ENCODE results near the gene PRICKLE2. TPM values are rescaled to one million over a fixed set of nuclear protein-coding genes. Genes with fewer than 3 reads are reported as not detected.

Gene PRICKLE2
- total RNA-seq, 4 donors from 2014 or later: 71.8 to 99.9 (median 84.4) TPM

DNA sequence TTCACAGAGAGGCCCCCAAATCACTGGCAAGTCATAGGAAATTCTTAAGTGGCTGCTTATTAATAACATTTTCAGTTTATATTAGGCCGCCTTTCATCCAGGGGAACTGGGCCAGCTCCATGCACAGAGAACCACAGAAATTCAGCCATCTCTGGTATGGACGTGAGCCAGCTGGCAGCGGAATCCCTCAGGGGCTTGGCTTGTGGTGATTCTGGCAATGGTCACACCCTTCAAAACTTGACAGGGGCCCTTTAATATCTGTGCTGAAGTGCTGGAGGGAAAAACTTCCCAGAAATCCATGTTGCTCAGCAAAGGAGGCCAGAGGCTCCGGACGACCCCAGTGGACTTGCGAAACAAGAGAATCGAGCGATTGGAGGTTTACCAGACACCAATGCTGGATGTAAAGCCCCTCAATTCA, 11.3 kb downstream of the PRICKLE2 start:
- DNase-seq (ENCODE audit: extremely low spot score): peak; percentile 93
- Histone ChIP-seq H3K27me3 (peaks cover 0 to 3% (median 0%) of the 10 kb centered on the region in 4 donors), H3K27ac (replicated peaks in 1 of 4) (peak overlapping the region; percentile 81 to 90 (median 84)), H3K4me1 (peaks cover 65 to 100% (median 98%) of the 10 kb centered on the region in 4 donors), H3K36me3 (no peaks in the 10 kb centered on the region), H3K4me3 (peak overlapping the region; percentile 33 to 52 (median 44)), H3K9me3 (no peaks in the 10 kb centered on the region)
- 12% methylated on average over 8 of the region's 8 CpGs for WGBS
- TF ChIP-seq POLR2AphosphoS5 (IDR thresholded peaks at IDR 0.05) (peak; percentile 17 to 38), POLR2A (IDR thresholded peaks at IDR 0.05; ENCODE audit: low read depth) (no peak), EP300 (IDR thresholded peaks at IDR 0.05) (no peak)
- TF ChIP-seq, protein P1, sequence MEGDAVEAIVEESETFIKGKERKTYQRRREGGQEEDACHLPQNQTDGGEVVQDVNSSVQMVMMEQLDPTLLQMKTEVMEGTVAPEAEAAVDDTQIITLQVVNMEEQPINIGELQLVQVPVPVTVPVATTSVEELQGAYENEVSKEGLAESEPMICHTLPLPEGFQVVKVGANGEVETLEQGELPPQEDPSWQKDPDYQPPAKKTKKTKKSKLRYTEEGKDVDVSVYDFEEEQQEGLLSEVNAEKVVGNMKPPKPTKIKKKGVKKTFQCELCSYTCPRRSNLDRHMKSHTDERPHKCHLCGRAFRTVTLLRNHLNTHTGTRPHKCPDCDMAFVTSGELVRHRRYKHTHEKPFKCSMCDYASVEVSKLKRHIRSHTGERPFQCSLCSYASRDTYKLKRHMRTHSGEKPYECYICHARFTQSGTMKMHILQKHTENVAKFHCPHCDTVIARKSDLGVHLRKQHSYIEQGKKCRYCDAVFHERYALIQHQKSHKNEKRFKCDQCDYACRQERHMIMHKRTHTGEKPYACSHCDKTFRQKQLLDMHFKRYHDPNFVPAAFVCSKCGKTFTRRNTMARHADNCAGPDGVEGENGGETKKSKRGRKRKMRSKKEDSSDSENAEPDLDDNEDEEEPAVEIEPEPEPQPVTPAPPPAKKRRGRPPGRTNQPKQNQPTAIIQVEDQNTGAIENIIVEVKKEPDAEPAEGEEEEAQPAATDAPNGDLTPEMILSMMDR (IDR thresholded peaks at IDR 0.05): no peak
- intact Hi-C loops (cut with DNase I): loop anchor here (5.0 kb wide), 1 partner anchor 53 kb away; no protein-coding TSS in a partner anchor

DNA sequence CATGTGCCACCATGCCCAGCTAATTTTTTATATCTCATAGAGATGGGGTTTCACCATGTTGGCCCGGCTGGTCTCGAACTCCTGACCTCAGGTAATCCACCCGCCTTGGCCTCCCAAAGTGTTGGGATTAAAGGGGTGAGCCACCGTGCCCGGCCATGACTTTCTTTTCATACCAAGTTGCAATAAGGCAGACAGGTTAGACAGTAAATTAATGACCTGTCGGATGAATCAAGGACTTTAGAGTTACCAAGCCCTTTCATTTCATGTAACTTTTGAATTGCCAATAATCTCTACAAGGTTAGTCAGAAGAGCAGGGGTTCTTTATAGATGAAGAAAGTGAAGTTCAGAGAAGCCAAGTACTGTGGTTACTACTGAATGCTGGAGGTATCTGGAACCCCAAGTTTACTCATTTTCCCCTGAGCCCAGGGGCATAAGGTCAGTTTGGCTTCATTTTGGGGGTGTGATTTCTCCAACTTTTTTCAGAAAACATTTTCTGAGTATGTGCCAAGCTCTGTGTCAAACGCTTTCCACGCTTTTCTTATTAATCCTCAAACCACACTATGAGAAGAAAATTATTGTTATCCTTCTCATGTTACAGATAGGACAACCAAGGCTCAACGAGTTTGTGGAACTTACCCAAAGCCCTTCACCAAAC, 11.9 kb downstream of the PRICKLE2 start:
- H3K36me3 ChIP-seq: no peaks in the 10 kb centered on the region
- peak overlapping the region; percentile 81 to 90 (median 84) for H3K27ac ChIP-seq (replicated peaks in 1 of 4)
- intact Hi-C loops (cut with DNase I): loop anchor here (5.0 kb wide), 1 partner anchor 54 kb away; no protein-coding TSS in a partner anchor
- WGBS: 64% methylated on average over 9 of the region's 9 CpGs
- no peaks in the 10 kb centered on the region for H3K9me3 ChIP-seq
- no peak for TF ChIP-seq POLR2A (IDR thresholded peaks at IDR 0.05; ENCODE audit: low read depth)
- TF ChIP-seq, protein P1 (IDR thresholded peaks at IDR 0.05): no peak
- no peak for TF ChIP-seq POLR2AphosphoS5 (IDR thresholded peaks at IDR 0.05)
- no peak for TF ChIP-seq EP300 (IDR thresholded peaks at IDR 0.05)
- H3K27me3 ChIP-seq: peaks cover 0 to 3% (median 0%) of the 10 kb centered on the region in 4 donors
- peak; percentile 60 for DNase-seq (ENCODE audit: extremely low spot score)
- H3K4me1 ChIP-seq: peaks cover 65 to 100% (median 96%) of the 10 kb centered on the region in 4 donors
- peak overlapping the region; percentile 33 to 52 (median 44) for H3K4me3 ChIP-seq

DNA sequence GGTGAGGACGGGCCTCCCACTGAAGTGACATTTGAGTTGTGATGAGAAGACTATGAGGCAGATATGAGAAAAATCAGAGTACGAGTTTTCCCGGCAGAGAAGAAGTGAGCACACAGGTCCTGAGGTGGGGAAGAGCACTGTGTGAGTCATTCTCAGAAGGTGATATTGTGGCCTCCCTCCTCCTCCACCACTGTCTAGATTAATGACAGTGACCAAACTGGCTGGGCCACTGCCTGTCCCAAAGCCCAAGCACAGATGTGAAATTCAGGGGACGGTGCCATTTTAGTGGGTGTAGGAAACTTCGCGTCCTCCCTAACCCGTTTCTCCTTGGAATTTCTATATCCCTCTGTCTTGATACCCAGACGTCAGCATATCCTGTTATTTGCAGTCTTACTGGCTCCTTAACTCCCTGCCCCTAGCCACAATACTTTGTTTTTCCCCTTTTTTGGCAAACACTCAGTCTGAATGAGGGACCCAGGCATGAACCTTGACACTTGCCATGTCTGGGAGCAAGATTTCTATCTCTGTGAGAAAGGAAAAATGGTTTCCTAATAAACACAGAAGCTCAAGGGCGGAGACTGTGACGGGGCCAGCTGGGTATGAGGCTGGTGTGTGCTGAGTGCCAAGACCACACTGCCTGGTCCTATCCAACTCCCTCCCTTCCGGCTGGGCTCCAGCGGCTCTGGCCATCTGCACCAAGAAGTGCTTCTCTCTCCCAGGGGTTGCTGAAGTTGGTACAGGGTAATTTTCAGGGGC, 15.2 kb downstream of the PRICKLE2 start:
- intact Hi-C loops (cut with DNase I): loop anchor here (5.0 kb wide), 1 partner anchor 57 kb away; no protein-coding TSS in a partner anchor
- Histone ChIP-seq H3K9me3 (no peaks in the 10 kb centered on the region), H3K36me3 (no peaks in the 10 kb centered on the region), H3K27me3 (peaks cover 0 to 3% (median 0%) of the 10 kb centered on the region in 4 donors), H3K4me3 (peak overlapping the region in 2 of 4 donors; percentile 1 to 11), H3K4me1 (peaks cover 66 to 100% (median 96%) of the 10 kb centered on the region in 4 donors), H3K27ac (replicated peaks in 1 of 4) (peak overlapping the region; percentile 81 to 90 (median 85))
- peak; percentile 54 to 60 for TF ChIP-seq POLR2AphosphoS5 (IDR thresholded peaks at IDR 0.05)
- TF ChIP-seq, protein P1 (IDR thresholded peaks at IDR 0.05): no peak
- DNase-seq (ENCODE audit: extremely low spot score): peak; percentile 81
- 35% methylated on average over 10 of the region's 12 CpGs for WGBS

DNA sequence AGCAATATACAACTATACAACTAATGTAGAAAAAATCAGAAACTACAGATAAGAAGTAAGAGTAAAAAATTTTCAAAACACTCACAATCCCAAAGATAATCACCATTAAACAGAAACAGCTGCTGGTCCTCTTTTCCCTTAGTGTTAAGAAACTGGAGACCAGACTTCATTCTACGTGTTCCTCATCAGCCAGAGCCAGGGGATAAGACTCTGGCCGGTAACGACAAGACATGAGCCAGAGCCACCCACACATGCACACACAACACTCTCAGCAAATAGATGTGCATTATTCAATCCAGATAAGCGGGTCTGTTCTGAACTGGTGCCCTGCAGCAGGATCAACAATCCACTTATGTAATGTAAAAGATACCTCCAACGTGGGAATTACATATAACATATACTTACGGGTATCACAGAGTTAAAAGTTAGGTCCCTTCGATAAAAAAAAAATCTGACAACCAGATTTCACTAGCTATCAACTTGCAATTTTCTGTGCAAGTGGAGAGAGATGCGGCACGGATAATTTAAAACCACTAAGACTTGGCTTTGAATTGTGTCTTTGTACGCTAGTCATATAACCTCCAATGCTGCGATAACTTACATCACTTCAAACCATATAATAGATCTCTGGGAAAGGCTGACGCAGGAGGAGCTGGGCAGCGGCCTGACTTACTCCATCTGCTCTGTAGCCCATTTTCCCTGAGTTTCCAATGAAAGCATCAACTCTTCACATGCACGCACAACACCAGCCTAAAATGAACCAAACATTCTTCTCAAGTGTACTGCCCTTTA, 17.8 kb downstream of the PRICKLE2 start:
- H3K4me1 ChIP-seq: peaks cover 43 to 99% (median 92%) of the 10 kb centered on the region in 4 donors
- DNase-seq (ENCODE audit: extremely low spot score): peak; percentile 91
- TF ChIP-seq, protein P1 (IDR thresholded peaks at IDR 0.05): no peak
- TF ChIP-seq POLR2A (IDR thresholded peaks at IDR 0.05; ENCODE audit: low read depth) (no peak), EP300 (IDR thresholded peaks at IDR 0.05) (no peak), POLR2AphosphoS5 (IDR thresholded peaks at IDR 0.05) (no peak)
- 56% methylated on average over 14 of the region's 14 CpGs for WGBS
- H3K27ac ChIP-seq (replicated peaks in 1 of 4): peak overlapping the region; percentile 68 to 90 (median 83)
- H3K27me3 ChIP-seq: peaks cover 0 to 3% (median 0%) of the 10 kb centered on the region in 4 donors
- intact Hi-C loops (cut with DNase I): no loop called here
- no peaks in the 10 kb centered on the region for H3K9me3 ChIP-seq
- no peaks in the 10 kb centered on the region for H3K36me3 ChIP-seq
- no peak overlapping the region for H3K4me3 ChIP-seq

Measured in esophagus muscularis mucosa (tissue), 4 donors.